Measurements from ENCODE around the gene KIF13A.

- no peak for TF ChIP-seq CTCF (conservative IDR thresholded peaks at IDR 0.05; ENCODE audit: low read depth in 2 of 2)
- no peak for TF ChIP-seq EZH2 (IDR thresholded peaks at IDR 0.05; ENCODE audit: low read depth, unreplicated experiment)
- TF ChIP-seq POLR2AphosphoS5 (IDR thresholded peaks at IDR 0.05; ENCODE audit: low read depth): no peak
- no peak for TF ChIP-seq EZH2phosphoT487 (IDR thresholded peaks at IDR 0.05; ENCODE audit: unreplicated experiment)
These were observed 207.4 kb downstream of the KIF13A start for GRCh38 chr6:17780061-17780460.

Data from GM23338 (cell line).